DOHH2 (cell line): ENCODE data around the gene STRN4.

Experiments used
- EZH2phosphoT487 ChIP-seq: fragments of 200-600 bp; sonication (generic); IDR thresholded peaks from 2 replicates; pipeline ENCODE4 v1.6.1; 2017; ENCODE audit warnings: borderline replicate concordance, mild to moderate bottlenecking, antibody characterized with exemption, low read length, moderate library complexity, mixed read lengths
- TF ChIP-seq, protein P1 (sequence below): fragments of 200-600 bp; sonication (generic); IDR thresholded peaks from one replicate; pipeline ENCODE4 v1.5.1; 2014; ENCODE audit warnings: antibody characterized with exemption, mild to moderate bottlenecking, low read depth, low read length; ENCODE audit not compliant: poor library complexity, severe bottlenecking

DNA sequence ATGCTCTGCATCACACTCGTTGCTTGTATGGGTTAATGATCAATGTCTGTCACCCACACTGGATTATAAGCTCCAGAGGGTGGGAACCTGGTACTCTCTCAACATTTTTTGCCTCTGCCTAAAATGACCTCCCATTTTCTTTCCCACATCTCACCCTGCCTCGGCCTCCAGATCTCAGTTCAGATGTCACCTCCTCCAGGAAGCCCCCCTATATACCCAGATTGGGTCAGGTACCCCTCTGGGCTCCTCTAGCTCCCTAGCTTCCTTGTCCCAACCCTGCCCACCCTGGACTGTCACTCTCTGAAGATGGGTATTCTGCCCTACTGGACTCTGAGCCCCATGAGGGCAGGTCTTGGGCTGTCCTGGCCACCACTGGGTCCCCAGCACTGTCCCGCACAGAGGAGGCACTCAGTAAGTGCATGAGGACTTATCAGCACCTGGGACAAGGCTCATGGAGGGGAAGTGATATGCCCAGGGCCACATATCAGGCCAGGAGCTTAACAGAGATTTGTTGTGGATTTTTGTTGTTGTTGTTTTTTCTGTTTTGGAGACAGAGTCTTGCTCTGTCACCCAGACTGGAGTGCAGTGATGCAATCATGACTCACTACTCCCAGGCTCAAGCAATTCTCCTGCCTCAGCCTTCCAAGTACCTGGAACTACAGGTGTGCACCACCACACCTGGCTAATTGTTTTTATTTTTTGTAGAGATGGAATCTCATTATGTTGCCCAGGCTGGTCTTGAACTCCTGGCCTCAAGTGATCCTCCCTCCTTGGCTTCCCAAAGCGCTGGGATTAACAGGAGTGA lies 53.1 kb downstream of the STRN4 start:
- TF ChIP-seq, protein P1, sequence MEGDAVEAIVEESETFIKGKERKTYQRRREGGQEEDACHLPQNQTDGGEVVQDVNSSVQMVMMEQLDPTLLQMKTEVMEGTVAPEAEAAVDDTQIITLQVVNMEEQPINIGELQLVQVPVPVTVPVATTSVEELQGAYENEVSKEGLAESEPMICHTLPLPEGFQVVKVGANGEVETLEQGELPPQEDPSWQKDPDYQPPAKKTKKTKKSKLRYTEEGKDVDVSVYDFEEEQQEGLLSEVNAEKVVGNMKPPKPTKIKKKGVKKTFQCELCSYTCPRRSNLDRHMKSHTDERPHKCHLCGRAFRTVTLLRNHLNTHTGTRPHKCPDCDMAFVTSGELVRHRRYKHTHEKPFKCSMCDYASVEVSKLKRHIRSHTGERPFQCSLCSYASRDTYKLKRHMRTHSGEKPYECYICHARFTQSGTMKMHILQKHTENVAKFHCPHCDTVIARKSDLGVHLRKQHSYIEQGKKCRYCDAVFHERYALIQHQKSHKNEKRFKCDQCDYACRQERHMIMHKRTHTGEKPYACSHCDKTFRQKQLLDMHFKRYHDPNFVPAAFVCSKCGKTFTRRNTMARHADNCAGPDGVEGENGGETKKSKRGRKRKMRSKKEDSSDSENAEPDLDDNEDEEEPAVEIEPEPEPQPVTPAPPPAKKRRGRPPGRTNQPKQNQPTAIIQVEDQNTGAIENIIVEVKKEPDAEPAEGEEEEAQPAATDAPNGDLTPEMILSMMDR = no peak
- no peak for TF ChIP-seq EZH2phosphoT487
